OCI-LY3 (cell line): Measurements from ENCODE around the gene HADH.

Experiments
- H2AFZ ChIP-seq: fragments of 200-600, 300-600 bp; shearing (Covaris generic); 2 replicates; pipeline ENCODE4 v1.6.0; 2014; ENCODE audit warnings: antibody characterized with exemption, low read depth, low read length
- H3K27ac ChIP-seq: fragments of 200-600, 300-600 bp; sonication (generic); 2 replicates; pipeline ENCODE4 v1.5.1; 2014; ENCODE audit warnings: mild to moderate bottlenecking, low read length, moderate library complexity, mixed read lengths
- H3K27me3 ChIP-seq: fragments of 200-600, 300-600 bp; sonication (generic); 2 replicates; pipeline ENCODE4 v1.6.1; 2014; ENCODE audit warnings: low read depth, low read length, mixed read lengths
- H3K36me3 ChIP-seq: fragments of 200-600, 300-600 bp; sonication (generic); replicated peaks from 2 replicates; pipeline ENCODE3; 2014; ENCODE audit warnings: low read depth, low read length, mixed read lengths
- H3K4me1 ChIP-seq: fragments of 300-600, 200-600 bp; sonication (generic); 2 replicates; pipeline ENCODE4 v1.6.1; 2014; ENCODE audit warnings: low read length, mixed read lengths
- H3K4me2 ChIP-seq: fragments of 200-600, 300-600 bp; sonication (generic); 2 replicates; pipeline ENCODE4 v1.6.1; 2014; ENCODE audit warnings: low read length, mixed read lengths
- H3K4me3 ChIP-seq: fragments of 300-600, 200-600 bp; sonication (generic); 2 replicates; pipeline ENCODE4 v1.5.1; 2014; ENCODE audit warnings: antibody characterized with exemption, mild to moderate bottlenecking, low read length, moderate library complexity
- H3K79me2 ChIP-seq: fragments of 300-600, 200-600 bp; shearing (Covaris generic); 2 replicates; pipeline ENCODE4 v1.6.1; 2014; ENCODE audit warnings: mild to moderate bottlenecking, low read length, mixed read lengths
- H3K9ac ChIP-seq: fragments of 300-600, 200-600 bp; shearing (Covaris generic); 2 replicates; pipeline ENCODE4 v1.6.0; 2014; ENCODE audit warnings: mild to moderate bottlenecking, low read length, moderate library complexity
- H3K9me3 ChIP-seq: fragments of 200-600, 300-600 bp; shearing (Covaris generic); 2 replicates; pipeline ENCODE4 v1.6.1; 2014; ENCODE audit warnings: low read length, mixed read lengths; ENCODE audit not compliant: insufficient read depth
- H4K20me1 ChIP-seq: fragments of 200-600, 300-600 bp; sonication (generic); 2 replicates; pipeline ENCODE4 v1.6.1; 2016; ENCODE audit warnings: low read length, mixed read lengths; ENCODE audit not compliant: insufficient read depth
- EZH2phosphoT487 ChIP-seq: fragments of 200-600 bp; shearing (Covaris generic); IDR thresholded peaks from 2 replicates; pipeline ENCODE4 v1.6.1; 2018; ENCODE audit warnings: antibody characterized with exemption, mixed run types, low read depth
- TF ChIP-seq, protein P1 (sequence below): fragments of 200-600, 300-600 bp; sonication (generic); IDR thresholded peaks from 2 replicates; pipeline ENCODE4 v1.5.1; 2014; ENCODE audit warnings: antibody characterized with exemption, low read length, low read depth

Gene HADH

DNA sequence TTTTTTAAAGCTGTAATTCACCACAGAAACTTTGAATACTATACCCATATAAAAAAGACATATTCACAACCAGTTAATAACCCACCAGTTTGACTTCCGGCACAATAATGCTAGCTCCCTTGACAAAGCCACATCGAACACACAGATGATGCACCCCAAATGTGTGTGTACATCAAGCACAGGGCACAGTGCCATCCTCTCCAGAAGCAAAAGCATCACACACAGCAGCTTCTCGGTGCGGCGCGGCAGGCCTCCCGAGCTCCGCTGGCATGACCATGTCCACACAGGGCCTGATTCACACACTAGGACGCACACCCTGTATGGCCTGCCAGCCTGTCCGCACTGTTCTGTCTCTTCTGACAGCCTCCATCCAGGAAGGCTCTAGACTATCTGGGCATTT lies 91.1 kb downstream of the HADH start:
- TF ChIP-seq, protein P1, sequence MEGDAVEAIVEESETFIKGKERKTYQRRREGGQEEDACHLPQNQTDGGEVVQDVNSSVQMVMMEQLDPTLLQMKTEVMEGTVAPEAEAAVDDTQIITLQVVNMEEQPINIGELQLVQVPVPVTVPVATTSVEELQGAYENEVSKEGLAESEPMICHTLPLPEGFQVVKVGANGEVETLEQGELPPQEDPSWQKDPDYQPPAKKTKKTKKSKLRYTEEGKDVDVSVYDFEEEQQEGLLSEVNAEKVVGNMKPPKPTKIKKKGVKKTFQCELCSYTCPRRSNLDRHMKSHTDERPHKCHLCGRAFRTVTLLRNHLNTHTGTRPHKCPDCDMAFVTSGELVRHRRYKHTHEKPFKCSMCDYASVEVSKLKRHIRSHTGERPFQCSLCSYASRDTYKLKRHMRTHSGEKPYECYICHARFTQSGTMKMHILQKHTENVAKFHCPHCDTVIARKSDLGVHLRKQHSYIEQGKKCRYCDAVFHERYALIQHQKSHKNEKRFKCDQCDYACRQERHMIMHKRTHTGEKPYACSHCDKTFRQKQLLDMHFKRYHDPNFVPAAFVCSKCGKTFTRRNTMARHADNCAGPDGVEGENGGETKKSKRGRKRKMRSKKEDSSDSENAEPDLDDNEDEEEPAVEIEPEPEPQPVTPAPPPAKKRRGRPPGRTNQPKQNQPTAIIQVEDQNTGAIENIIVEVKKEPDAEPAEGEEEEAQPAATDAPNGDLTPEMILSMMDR, result no peak
- no peak for TF ChIP-seq EZH2phosphoT487
- H3K9ac ChIP-seq, result no peak overlapping the region
- no peaks in the 10 kb centered on the region for H3K79me2 ChIP-seq
- peaks cover 16% of the 10 kb centered on the region for H3K36me3 ChIP-seq
- no peak overlapping the region for H3K27ac ChIP-seq
- H3K4me2 ChIP-seq, result no peak overlapping the region
- no peak overlapping the region for H3K4me3 ChIP-seq
- no peaks in the 10 kb centered on the region for H3K4me1 ChIP-seq
- H3K27me3 ChIP-seq, result no peaks in the 10 kb centered on the region
- no peaks in the 10 kb centered on the region for H3K9me3 ChIP-seq
- no peaks in the 10 kb centered on the region for H4K20me1 ChIP-seq
- H2AFZ ChIP-seq, result no peak overlapping the region

DNA sequence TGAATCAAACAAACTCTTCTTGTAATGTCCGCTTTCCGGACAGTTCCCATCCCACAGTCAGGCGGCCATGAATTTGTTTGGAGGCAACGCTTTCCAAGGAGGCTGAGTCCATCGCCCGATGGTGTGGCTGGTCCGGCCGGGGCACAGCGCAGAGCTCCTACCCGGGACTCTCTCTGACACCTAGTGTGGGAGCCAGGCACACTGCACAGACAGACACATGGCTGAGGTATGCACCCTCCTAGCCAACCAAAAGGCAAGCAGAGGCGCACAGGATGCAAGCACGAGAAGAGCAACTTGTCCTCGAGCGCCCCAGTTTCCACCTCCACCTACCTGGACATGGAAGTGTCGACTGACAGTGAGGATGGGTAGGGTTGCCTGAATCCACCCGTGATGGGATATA lies 91.6 kb downstream of the HADH start:
- Histone ChIP-seq H2AFZ (no peak overlapping the region), H4K20me1 (no peaks in the 10 kb centered on the region), H3K79me2 (no peaks in the 10 kb centered on the region), H3K4me2 (no peak overlapping the region), H3K9me3 (no peaks in the 10 kb centered on the region), H3K9ac (no peak overlapping the region), H3K36me3 (peaks cover 16% of the 10 kb centered on the region), H3K4me1 (no peaks in the 10 kb centered on the region), H3K27me3 (no peaks in the 10 kb centered on the region), H3K4me3 (no peak overlapping the region), H3K27ac (no peak overlapping the region)
- TF ChIP-seq, protein P1, result no peak
- no peak for TF ChIP-seq EZH2phosphoT487
